HEK293T (cell line): ENCODE results near the gene KREMEN2.

ENCODE experiments used
- ARNT ChIP-seq: fragments of 450-650 bp; IDR thresholded peaks from 2 replicates; pipeline ENCODE4 v1.6.1; 2017; ENCODE audit warnings: mild to moderate bottlenecking
- BHLHE40 ChIP-seq: fragments of 450-650 bp; IDR thresholded peaks from 2 replicates; pipeline ENCODE4 v1.6.1; 2016; ENCODE audit warnings: mild to moderate bottlenecking, moderate library complexity, borderline replicate concordance
- CTBP1 ChIP-seq: fragments of 450-650 bp; IDR thresholded peaks from 2 replicates; pipeline ENCODE4 v1.6.1; 2016; ENCODE audit warnings: borderline replicate concordance
- ELF4 ChIP-seq: fragments of 450-650 bp; IDR thresholded peaks from 2 replicates; pipeline ENCODE4 v1.6.1; 2017; ENCODE audit warnings: antibody characterized with exemption
- FOXM1 ChIP-seq: fragments of 450-650 bp; IDR thresholded peaks from 2 replicates; pipeline ENCODE4 v1.6.1; 2017; ENCODE audit warnings: mild to moderate bottlenecking, borderline replicate concordance
- HDGF ChIP-seq: fragments of 450-650 bp; IDR thresholded peaks from 2 replicates; pipeline ENCODE4 v1.6.1; 2017; ENCODE audit warnings: antibody characterized with exemption, borderline replicate concordance
- L3MBTL2 ChIP-seq: fragments of 450-650 bp; conservative IDR thresholded peaks from 2 replicates; pipeline ENCODE4 v1.6.1; 2016; ENCODE audit warnings: mild to moderate bottlenecking
- NFRKB ChIP-seq: fragments of 450-650 bp; IDR thresholded peaks from 2 replicates; pipeline ENCODE4 v1.6.1; 2016; ENCODE audit warnings: mild to moderate bottlenecking, moderate library complexity
- PKNOX1 ChIP-seq: fragments of 450-650 bp; IDR thresholded peaks from 2 replicates; pipeline ENCODE4 v1.6.1; 2016
- SP1 ChIP-seq: fragments of 450-650 bp; IDR thresholded peaks from 2 replicates; pipeline ENCODE4 v1.6.1; 2017
- SUZ12 ChIP-seq: fragments of 450-650 bp; IDR thresholded peaks from 2 replicates; pipeline ENCODE4 v1.6.1; 2016; ENCODE audit warnings: mild to moderate bottlenecking
- TARDBP ChIP-seq: fragments of 450-650 bp; IDR thresholded peaks from 2 replicates; pipeline ENCODE4 v1.6.1; 2016
- ZNF384 ChIP-seq: fragments of 450-650 bp; IDR thresholded peaks from 2 replicates; pipeline ENCODE4 v1.6.1; 2016

- no peak for TF ChIP-seq ARNT
- no peak for TF ChIP-seq ELF4
- no peak for TF ChIP-seq FOXM1
- TF ChIP-seq SP1: no peak
- no peak for TF ChIP-seq BHLHE40
- TF ChIP-seq SUZ12: no peak
- TF ChIP-seq L3MBTL2: no peak
- TF ChIP-seq HDGF: no peak
- no peak for TF ChIP-seq ZNF384
- no peak for TF ChIP-seq PKNOX1
- TF ChIP-seq TARDBP: no peak
- TF ChIP-seq CTBP1: no peak
- no peak for TF ChIP-seq NFRKB
Observed at GRCh38 chr16:2991566-2992261, 27.6 kb downstream of the KREMEN2 start.
